ENCODE results near the gene TCHP.
"Not testable (repeated sequence)": the region's sequence is repeated elsewhere in the genome, so short reads cannot be mapped to it uniquely, and the experiment has no call there.

TCHP gene

GRCh38 chr12:109879351-109880042, 20.6 kb upstream of the TCHP start:
- DNase-seq (ENCODE audit: low read depth) = no peak

- DNase-seq (ENCODE audit: low read depth) = peak; percentile 47
Observed at GRCh38 chr12:109880043-109880931, 19.8 kb upstream of the TCHP start, which contains the start of gene GLTP. Gene GLTP (minus strand): TSS chr12:109880541. CDS start chr12:109880374, 167 bp downstream.

- DNase-seq (ENCODE audit: low read depth) = no peak
Observed at GRCh38 chr12:109880938-109881337, 19.1 kb upstream of the TCHP start.

- DNase-seq (ENCODE audit: low read depth) = peak; percentile 14
Observed at GRCh38 chr12:109881752-109882151, 18.3 kb upstream of the TCHP start.

GRCh38 chr12:109883461-109883860, 16.6 kb upstream of the TCHP start:
- DNase-seq (ENCODE audit: low read depth) = no peak

GRCh38 chr12:109885616-109886015, 14.5 kb upstream of the TCHP start:
- peak; percentile 74 for DNase-seq (ENCODE audit: low read depth)

GRCh38 chr12:109888179-109889020, 11.7 kb upstream of the TCHP start:
- DNase-seq (ENCODE audit: low read depth) = peak; percentile 95

- no peak for DNase-seq (ENCODE audit: low read depth)
Observed at GRCh38 chr12:109890620-109891170, 9.4 kb upstream of the TCHP start.

GRCh38 chr12:109891731-109892130, 8.3 kb upstream of the TCHP start:
- DNase-seq (ENCODE audit: low read depth) = not testable (repeated sequence)

- DNase-seq (ENCODE audit: low read depth) = no peak
Observed at GRCh38 chr12:109892165-109892715, 7.8 kb upstream of the TCHP start.

GRCh38 chr12:109892748-109893147, 7.3 kb upstream of the TCHP start:
- DNase-seq (ENCODE audit: low read depth) = no peak

- no peak for DNase-seq (ENCODE audit: low read depth)
Observed at GRCh38 chr12:109893261-109893995, 6.6 kb upstream of the TCHP start.

- no peak for DNase-seq (ENCODE audit: low read depth)
Observed at GRCh38 chr12:109894939-109895338, 5.1 kb upstream of the TCHP start.

- no peak for DNase-seq (ENCODE audit: low read depth)
Observed at GRCh38 chr12:109896188-109896587, 3.9 kb upstream of the TCHP start.

GRCh38 chr12:109897029-109897428, 3.0 kb upstream of the TCHP start:
- DNase-seq (ENCODE audit: low read depth) = no peak

- not testable (repeated sequence) for DNase-seq (ENCODE audit: low read depth)
Observed at GRCh38 chr12:109899345-109899744, 729 bp upstream of the TCHP start.

GRCh38 chr12:109900752-109901580, 892 bp downstream of the TCHP start:
- DNase-seq (ENCODE audit: low read depth) = no peak

GRCh38 chr12:109902891-109903418, 2.9 kb downstream of the TCHP start:
- DNase-seq (ENCODE audit: low read depth) = no peak

- no peak for DNase-seq (ENCODE audit: low read depth)
Observed at GRCh38 chr12:109905301-109905700, 5.2 kb downstream of the TCHP start.
